ENCODE results near the gene ITGAL. TPM values are rescaled to one million over a fixed set of nuclear protein-coding genes. Genes with fewer than 3 reads are reported as not detected.
A peak's percentile ranks its signal among the peaks of the same experiment; 100 is the strongest.

Gene ITGAL
- polyA plus RNA-seq, 1 donor (not counting 4 experiments of a cell fraction or from before 2014, with no cell fraction given), result not detected

DNA sequence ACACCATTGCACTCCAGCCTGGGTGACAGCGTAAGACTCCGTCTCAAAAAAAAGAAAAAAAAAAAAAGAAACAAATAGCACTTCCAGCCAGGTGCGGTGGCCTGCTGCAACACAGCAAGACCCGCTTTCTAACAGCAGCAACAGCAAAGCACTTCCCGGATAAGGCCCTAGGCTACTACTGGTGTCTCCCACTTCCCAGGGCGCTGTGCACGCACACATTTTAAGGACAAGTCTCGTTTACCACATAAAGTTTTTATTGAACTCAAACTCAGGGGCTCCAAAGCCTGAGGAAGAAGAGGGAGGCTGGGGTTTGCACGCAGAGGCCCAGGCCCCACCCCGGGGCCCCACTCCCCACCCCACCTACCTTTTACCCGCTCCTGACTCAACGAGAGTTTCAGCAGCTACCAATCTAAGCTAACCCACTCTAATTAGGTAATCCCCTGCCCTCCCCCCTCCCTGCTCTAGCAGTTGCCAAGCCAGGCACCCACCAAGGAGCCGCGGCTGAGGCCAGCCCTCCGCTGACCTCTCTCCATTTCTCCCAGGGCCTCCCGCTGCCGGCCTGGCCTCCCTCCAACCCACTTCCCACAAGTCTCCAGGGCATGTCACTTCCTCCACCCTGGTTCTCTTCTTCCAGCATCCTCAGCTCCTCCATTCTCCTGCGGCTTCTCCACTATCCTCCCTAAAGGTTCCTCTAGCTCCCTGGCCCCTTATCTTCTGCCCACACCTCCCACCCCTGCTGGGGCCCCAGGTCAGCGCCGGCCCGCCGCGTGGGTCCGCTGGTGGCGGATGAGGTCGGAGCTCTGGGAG, 51.4 kb downstream of the ITGAL start:
- dilution Hi-C loops (cut with MboI; ENCODE audit: extremely low pct_ligation_motif_present, low sequenced_read_pairs), result no loop called here
- H3K4me1 ChIP-seq (ENCODE audit: control insufficient read depth, extremely low read depth, insufficient read depth, low read length), result peaks cover 18% of the 10 kb centered on the region
- no peak overlapping the region for H3K4me2 ChIP-seq (ENCODE audit: control insufficient read depth, extremely low read depth, insufficient read depth, low read depth, low read length)
- no peaks in the 10 kb centered on the region for H4K20me1 ChIP-seq (ENCODE audit: control insufficient read depth, extremely low read depth, insufficient read depth, low read length)
- H3K9me1 ChIP-seq (ENCODE audit: control insufficient read depth, extremely low read depth, insufficient read depth, low read length), result no peaks in the 10 kb centered on the region
- TF ChIP-seq, protein P1, sequence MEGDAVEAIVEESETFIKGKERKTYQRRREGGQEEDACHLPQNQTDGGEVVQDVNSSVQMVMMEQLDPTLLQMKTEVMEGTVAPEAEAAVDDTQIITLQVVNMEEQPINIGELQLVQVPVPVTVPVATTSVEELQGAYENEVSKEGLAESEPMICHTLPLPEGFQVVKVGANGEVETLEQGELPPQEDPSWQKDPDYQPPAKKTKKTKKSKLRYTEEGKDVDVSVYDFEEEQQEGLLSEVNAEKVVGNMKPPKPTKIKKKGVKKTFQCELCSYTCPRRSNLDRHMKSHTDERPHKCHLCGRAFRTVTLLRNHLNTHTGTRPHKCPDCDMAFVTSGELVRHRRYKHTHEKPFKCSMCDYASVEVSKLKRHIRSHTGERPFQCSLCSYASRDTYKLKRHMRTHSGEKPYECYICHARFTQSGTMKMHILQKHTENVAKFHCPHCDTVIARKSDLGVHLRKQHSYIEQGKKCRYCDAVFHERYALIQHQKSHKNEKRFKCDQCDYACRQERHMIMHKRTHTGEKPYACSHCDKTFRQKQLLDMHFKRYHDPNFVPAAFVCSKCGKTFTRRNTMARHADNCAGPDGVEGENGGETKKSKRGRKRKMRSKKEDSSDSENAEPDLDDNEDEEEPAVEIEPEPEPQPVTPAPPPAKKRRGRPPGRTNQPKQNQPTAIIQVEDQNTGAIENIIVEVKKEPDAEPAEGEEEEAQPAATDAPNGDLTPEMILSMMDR (optimal IDR thresholded peaks at IDR 0.05 in 1 of 3, IDR thresholded peaks at IDR 0.05 in 1 of 3, conservative IDR thresholded peaks at IDR 0.05 in 1 of 3; ENCODE audit: extremely low read depth in 1 of 3, insufficient read depth in 2 of 3, low read length in 3 of 3), result no peak
- no peak for TF ChIP-seq EZH2 (IDR thresholded peaks at IDR 0.05; ENCODE audit: low read length)
- no peak overlapping the region for H3K27ac ChIP-seq (ENCODE audit: control insufficient read depth, insufficient read depth, low read length)
- no peak overlapping the region for H2AFZ ChIP-seq (ENCODE audit: control insufficient read depth, low read length)
- H3K27me3 ChIP-seq (ENCODE audit: control insufficient read depth, extremely low read depth, insufficient read depth, low read length), result no peaks in the 10 kb centered on the region
- H3K9me3 ChIP-seq (ENCODE audit: control insufficient read depth, low read depth, low read length), result no peaks in the 10 kb centered on the region
- H3K4me3 ChIP-seq (ENCODE audit: control insufficient read depth in 2 of 3, extremely low read depth in 1 of 3, insufficient read depth in 2 of 3, low read depth in 1 of 3, low read length in 3 of 3), result no peak overlapping the region
- no peaks in the 10 kb centered on the region for H3K79me2 ChIP-seq (ENCODE audit: control insufficient read depth, insufficient read depth, low read length)
- H3K36me3 ChIP-seq (ENCODE audit: control insufficient read depth in 2 of 2, extremely low read depth in 1 of 2, insufficient read depth in 2 of 2, low read length in 2 of 2), result no peaks in the 10 kb centered on the region
- FAIRE-seq (no peak), DNase-seq (ENCODE audit: low read depth, low spot score) (no peak)
- H3K9ac ChIP-seq (ENCODE audit: control insufficient read depth, extremely low read depth, insufficient read depth, low read length), result no peak overlapping the region

DNA sequence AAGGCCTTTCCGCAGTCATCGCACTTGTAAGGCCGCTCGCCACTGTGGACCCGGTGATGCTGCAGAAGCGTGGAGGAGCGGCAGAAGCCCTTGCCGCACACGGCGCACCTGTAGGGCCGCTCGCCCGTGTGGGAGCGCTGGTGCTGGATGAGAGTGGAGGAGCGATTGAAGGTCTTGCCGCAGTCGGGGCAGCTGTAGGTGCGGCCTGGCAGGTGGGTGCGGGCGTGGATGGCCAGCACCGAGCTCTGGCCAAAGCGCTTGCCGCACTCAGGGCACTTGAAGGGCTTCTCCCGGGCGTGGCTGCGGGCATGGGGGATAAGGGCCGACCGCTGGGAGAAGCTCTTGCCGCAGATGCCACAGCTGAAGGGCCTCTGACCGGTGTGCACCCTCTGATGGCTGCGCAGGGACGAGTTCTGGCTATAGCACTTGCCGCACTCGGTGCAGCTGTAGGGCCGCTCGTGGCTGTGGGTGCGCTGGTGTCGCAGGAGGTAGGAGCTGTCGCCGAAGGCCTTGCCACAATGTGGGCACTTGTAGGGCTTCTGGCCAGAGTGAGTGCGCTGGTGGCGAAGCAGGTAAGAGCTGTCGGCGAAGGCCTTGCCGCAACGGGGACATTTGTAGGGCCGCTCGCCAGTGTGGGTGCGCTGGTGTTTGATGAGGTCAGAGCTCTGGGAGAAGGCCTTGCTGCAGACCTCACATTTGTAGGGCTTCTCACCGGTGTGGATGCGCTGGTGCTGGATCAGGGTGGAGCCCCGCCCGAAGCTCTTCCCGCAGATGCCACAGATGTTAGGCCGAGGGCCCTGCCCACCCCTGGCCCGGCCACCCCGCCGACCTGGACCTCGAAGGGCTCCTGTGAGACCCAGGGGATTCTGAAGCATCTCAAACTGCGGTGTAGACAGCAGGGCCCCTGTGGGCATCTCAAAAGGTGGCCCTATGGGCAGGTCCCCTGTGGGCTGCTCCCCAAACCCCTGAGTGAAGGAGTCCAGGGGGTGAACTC, 52.3 kb downstream of the ITGAL start:
- peaks cover 20% of the 10 kb centered on the region for H3K4me1 ChIP-seq (ENCODE audit: control insufficient read depth, extremely low read depth, insufficient read depth, low read length)
- H3K4me3 ChIP-seq (ENCODE audit: control insufficient read depth in 2 of 3, extremely low read depth in 1 of 3, insufficient read depth in 2 of 3, low read depth in 1 of 3, low read length in 3 of 3), result peak overlapping the region in 1 of 3 experiments; percentile 76
- H3K4me2 ChIP-seq (ENCODE audit: control insufficient read depth, extremely low read depth, insufficient read depth, low read depth, low read length), result no peak overlapping the region
- TF ChIP-seq EZH2 (IDR thresholded peaks at IDR 0.05; ENCODE audit: low read length), result no peak
- TF ChIP-seq, protein P1 (optimal IDR thresholded peaks at IDR 0.05 in 1 of 3, IDR thresholded peaks at IDR 0.05 in 1 of 3, conservative IDR thresholded peaks at IDR 0.05 in 1 of 3; ENCODE audit: extremely low read depth in 1 of 3, insufficient read depth in 2 of 3, low read length in 3 of 3), result no peak
- no peaks in the 10 kb centered on the region for H3K36me3 ChIP-seq (ENCODE audit: control insufficient read depth in 2 of 2, extremely low read depth in 1 of 2, insufficient read depth in 2 of 2, low read length in 2 of 2)
- H3K9me3 ChIP-seq (ENCODE audit: control insufficient read depth, low read depth, low read length), result no peaks in the 10 kb centered on the region
- no peak overlapping the region for H3K9ac ChIP-seq (ENCODE audit: control insufficient read depth, extremely low read depth, insufficient read depth, low read length)
- no peak overlapping the region for H3K27ac ChIP-seq (ENCODE audit: control insufficient read depth, insufficient read depth, low read length)
- H3K9me1 ChIP-seq (ENCODE audit: control insufficient read depth, extremely low read depth, insufficient read depth, low read length), result no peaks in the 10 kb centered on the region
- no peak overlapping the region for H2AFZ ChIP-seq (ENCODE audit: control insufficient read depth, low read length)
- no peaks in the 10 kb centered on the region for H3K79me2 ChIP-seq (ENCODE audit: control insufficient read depth, insufficient read depth, low read length)
- DNase-seq (ENCODE audit: low read depth, low spot score), result no peak
- no peak for FAIRE-seq
- no peaks in the 10 kb centered on the region for H3K27me3 ChIP-seq (ENCODE audit: control insufficient read depth, extremely low read depth, insufficient read depth, low read length)
- dilution Hi-C loops (cut with MboI; ENCODE audit: extremely low pct_ligation_motif_present, low sequenced_read_pairs), result no loop called here
- no peaks in the 10 kb centered on the region for H4K20me1 ChIP-seq (ENCODE audit: control insufficient read depth, extremely low read depth, insufficient read depth, low read length)

Measured in keratinocyte (primary cell).